ENCODE results near the gene TEX36.
A peak's percentile ranks its signal among the peaks of the same experiment; 100 is the strongest.
"Not testable (repeated sequence)": the region's sequence is repeated elsewhere in the genome, so short reads cannot be mapped to it uniquely, and the experiment has no call there.

The TEX36 gene

GRCh38 chr10:125692196-125692595, 9.2 kb upstream of the TEX36 start:
- DNase-seq (ENCODE audit: low spot score) = no peak

GRCh38 chr10:125691160-125691981, 8.4 kb upstream of the TEX36 start:
- DNase-seq (ENCODE audit: low spot score) = no peak

- DNase-seq (ENCODE audit: low spot score) = no peak
Observed at GRCh38 chr10:125689955-125690569, 7.1 kb upstream of the TEX36 start.

- DNase-seq (ENCODE audit: low spot score) = no peak
Observed at GRCh38 chr10:125687507-125688185, 4.7 kb upstream of the TEX36 start.

- DNase-seq (ENCODE audit: low spot score) = no peak
Observed at GRCh38 chr10:125684581-125684980, 1.6 kb upstream of the TEX36 start.

- no peak for DNase-seq (ENCODE audit: low spot score)
Observed at GRCh38 chr10:125683821-125684220, 858 bp upstream of the TEX36 start.

- DNase-seq (ENCODE audit: low spot score) = no peak
Observed at GRCh38 chr10:125679436-125679835, 3.5 kb downstream of the TEX36 start.

- no peak for DNase-seq (ENCODE audit: low spot score)
Observed at GRCh38 chr10:125672884-125673283, 10.1 kb downstream of the TEX36 start.

GRCh38 chr10:125662584-125662983, 20.4 kb downstream of the TEX36 start:
- no peak for DNase-seq (ENCODE audit: low spot score)

GRCh38 chr10:125661941-125662515, 20.9 kb downstream of the TEX36 start:
- DNase-seq (ENCODE audit: low spot score) = peak; percentile 3

GRCh38 chr10:125661431-125661940, 21.5 kb downstream of the TEX36 start:
- DNase-seq (ENCODE audit: low spot score) = no peak

- DNase-seq (ENCODE audit: low spot score) = no peak
Observed at GRCh38 chr10:125659071-125659470, 23.9 kb downstream of the TEX36 start.

- DNase-seq (ENCODE audit: low spot score) = no peak
Observed at GRCh38 chr10:125656523-125656922, 26.4 kb downstream of the TEX36 start.

- DNase-seq (ENCODE audit: low spot score) = not testable (repeated sequence)
Observed at GRCh38 chr10:125653113-125653512, 29.9 kb downstream of the TEX36 start.

GRCh38 chr10:125646311-125646710, 36.7 kb downstream of the TEX36 start:
- DNase-seq (ENCODE audit: low spot score) = no peak

GRCh38 chr10:125641398-125641797, 41.6 kb downstream of the TEX36 start:
- no peak for DNase-seq (ENCODE audit: low spot score)

GRCh38 chr10:125640653-125641052, 42.3 kb downstream of the TEX36 start:
- no peak for DNase-seq (ENCODE audit: low spot score)

- DNase-seq (ENCODE audit: low spot score) = no peak
Observed at GRCh38 chr10:125639846-125640245, 43.1 kb downstream of the TEX36 start.

- DNase-seq (ENCODE audit: low spot score) = no peak
Observed at GRCh38 chr10:125638555-125638954, 44.4 kb downstream of the TEX36 start.

- no peak for DNase-seq (ENCODE audit: low spot score)
Observed at GRCh38 chr10:125637496-125637895, 45.5 kb downstream of the TEX36 start.

GRCh38 chr10:125634606-125635005, 48.4 kb downstream of the TEX36 start:
- no peak for DNase-seq (ENCODE audit: low spot score)

GRCh38 chr10:125633517-125633999, 49.4 kb downstream of the TEX36 start:
- no peak for DNase-seq (ENCODE audit: low spot score)
